ENCODE measurements around the gene GGT6. TPM values are rescaled to one million over a fixed set of nuclear protein-coding genes. Genes with fewer than 3 reads are reported as not detected.

Gene GGT6
- total RNA-seq, 1 donor, result not detected

DNA sequence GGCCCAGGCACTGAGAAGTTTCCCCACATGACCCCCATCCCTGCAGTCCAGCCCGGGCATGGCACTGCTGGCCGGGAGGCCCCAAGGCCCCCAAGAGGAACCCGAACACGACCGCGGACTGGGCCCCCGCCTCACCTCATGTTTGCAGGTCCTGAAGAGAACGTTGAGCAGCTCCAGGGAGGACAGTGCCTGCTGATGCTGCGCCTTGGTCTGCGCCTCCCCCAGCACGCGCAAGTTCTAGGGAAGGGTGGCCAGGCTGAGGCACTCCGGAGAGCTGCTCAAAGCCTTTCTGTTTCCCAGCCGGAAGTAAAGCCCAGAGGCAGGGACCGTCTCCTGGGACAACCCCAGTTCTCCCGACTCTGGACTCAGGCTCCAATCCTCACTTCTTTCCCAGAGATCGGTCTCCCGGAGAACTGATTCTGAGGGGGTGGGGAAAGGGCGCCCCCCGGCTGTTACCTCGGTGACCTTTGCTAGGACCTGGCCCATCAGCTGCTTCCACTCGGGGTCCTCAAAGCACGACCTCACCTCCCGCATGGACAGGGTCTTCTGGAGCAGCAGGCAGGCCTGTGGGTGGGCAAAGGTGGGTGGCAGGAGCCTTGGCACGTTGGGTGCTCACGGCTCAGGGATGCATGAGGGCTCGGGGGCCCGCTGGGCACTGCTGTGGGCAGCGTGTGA lies 18.9 kb downstream of the GGT6 start:
- peaks cover 36% of the 10 kb centered on the region for H3K36me3 ChIP-seq (ENCODE audit: insufficient read depth, low read length)
- no peaks in the 10 kb centered on the region for H3K9me3 ChIP-seq (ENCODE audit: low read depth, low read length)
- TF ChIP-seq, protein P1, sequence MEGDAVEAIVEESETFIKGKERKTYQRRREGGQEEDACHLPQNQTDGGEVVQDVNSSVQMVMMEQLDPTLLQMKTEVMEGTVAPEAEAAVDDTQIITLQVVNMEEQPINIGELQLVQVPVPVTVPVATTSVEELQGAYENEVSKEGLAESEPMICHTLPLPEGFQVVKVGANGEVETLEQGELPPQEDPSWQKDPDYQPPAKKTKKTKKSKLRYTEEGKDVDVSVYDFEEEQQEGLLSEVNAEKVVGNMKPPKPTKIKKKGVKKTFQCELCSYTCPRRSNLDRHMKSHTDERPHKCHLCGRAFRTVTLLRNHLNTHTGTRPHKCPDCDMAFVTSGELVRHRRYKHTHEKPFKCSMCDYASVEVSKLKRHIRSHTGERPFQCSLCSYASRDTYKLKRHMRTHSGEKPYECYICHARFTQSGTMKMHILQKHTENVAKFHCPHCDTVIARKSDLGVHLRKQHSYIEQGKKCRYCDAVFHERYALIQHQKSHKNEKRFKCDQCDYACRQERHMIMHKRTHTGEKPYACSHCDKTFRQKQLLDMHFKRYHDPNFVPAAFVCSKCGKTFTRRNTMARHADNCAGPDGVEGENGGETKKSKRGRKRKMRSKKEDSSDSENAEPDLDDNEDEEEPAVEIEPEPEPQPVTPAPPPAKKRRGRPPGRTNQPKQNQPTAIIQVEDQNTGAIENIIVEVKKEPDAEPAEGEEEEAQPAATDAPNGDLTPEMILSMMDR (IDR thresholded peaks at IDR 0.05; ENCODE audit: extremely low read depth, low read depth, low read length), result no peak

DNA sequence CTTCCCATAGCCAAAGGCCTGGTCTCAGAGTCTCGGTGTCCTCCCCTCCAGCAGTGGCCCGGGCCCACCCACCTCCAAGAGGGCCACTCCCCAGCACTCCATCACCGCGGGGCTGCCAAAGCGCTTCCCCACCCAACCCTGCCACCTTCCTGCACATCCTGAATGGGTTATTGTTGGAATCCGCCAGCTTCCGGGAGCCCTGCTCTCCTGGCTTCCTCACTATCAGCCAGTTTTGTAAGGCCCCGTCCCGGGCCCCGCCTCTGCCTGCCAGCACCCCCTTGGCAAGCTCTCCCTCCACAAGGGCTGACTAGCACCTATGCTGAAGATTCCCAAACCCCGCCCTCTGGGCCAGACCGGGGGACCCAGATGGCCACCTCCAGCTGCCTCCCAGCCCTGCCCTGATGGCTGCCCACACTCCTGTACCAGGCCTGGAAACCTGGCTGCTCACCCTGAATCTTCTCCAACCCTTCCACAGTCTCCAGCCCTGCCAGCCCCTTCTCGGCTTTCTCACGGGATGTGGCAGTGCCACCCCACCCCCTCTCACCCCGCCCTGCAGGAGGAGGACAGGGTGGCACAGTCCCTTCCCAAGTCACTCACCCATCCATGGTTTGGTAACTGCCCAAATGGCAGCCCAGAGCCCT lies 19.6 kb downstream of the GGT6 start:
- H3K79me2 ChIP-seq (ENCODE audit: insufficient read depth, low read length), result no peaks in the 10 kb centered on the region
- no peaks in the 10 kb centered on the region for H3K4me1 ChIP-seq (ENCODE audit: insufficient read depth, low read length)
- peaks cover 8% of the 10 kb centered on the region for H4K20me1 ChIP-seq (ENCODE audit: insufficient read depth, low read length)
- no peak for DNase-seq (ENCODE audit: insufficient read length, low spot score, missing footprints)
- peaks cover 33% of the 10 kb centered on the region for H3K36me3 ChIP-seq (ENCODE audit: insufficient read depth, low read length)
- TF ChIP-seq, protein P1 (IDR thresholded peaks at IDR 0.05; ENCODE audit: extremely low read depth, low read depth, low read length), result no peak
- H3K4me2 ChIP-seq (ENCODE audit: insufficient read depth, low read length), result no peak overlapping the region
- no peak overlapping the region for H2AFZ ChIP-seq (ENCODE audit: low read length)
- no peaks in the 10 kb centered on the region for H3K9me3 ChIP-seq (ENCODE audit: low read depth, low read length)
- no peak overlapping the region for H3K4me3 ChIP-seq (ENCODE audit: insufficient read depth, low read length)
- no peaks in the 10 kb centered on the region for H3K27me3 ChIP-seq (ENCODE audit: insufficient read depth, low read length)
- H3K27ac ChIP-seq (ENCODE audit: low read depth, low read length), result no peak overlapping the region

More for the DNA sequence above, 18.9 kb downstream of the GGT6 start:
- peak; percentile 85 for DNase-seq (ENCODE audit: insufficient read length, low spot score, missing footprints)
- Histone ChIP-seq H3K4me3 (ENCODE audit: insufficient read depth, low read length) (no peak overlapping the region), H3K79me2 (ENCODE audit: insufficient read depth, low read length) (no peaks in the 10 kb centered on the region), H3K4me2 (ENCODE audit: insufficient read depth, low read length) (no peak overlapping the region), H3K27me3 (ENCODE audit: insufficient read depth, low read length) (no peaks in the 10 kb centered on the region), H2AFZ (ENCODE audit: low read length) (no peak overlapping the region), H3K4me1 (ENCODE audit: insufficient read depth, low read length) (no peaks in the 10 kb centered on the region), H4K20me1 (ENCODE audit: insufficient read depth, low read length) (peaks cover 8% of the 10 kb centered on the region), H3K27ac (ENCODE audit: low read depth, low read length) (no peak overlapping the region)

DNA sequence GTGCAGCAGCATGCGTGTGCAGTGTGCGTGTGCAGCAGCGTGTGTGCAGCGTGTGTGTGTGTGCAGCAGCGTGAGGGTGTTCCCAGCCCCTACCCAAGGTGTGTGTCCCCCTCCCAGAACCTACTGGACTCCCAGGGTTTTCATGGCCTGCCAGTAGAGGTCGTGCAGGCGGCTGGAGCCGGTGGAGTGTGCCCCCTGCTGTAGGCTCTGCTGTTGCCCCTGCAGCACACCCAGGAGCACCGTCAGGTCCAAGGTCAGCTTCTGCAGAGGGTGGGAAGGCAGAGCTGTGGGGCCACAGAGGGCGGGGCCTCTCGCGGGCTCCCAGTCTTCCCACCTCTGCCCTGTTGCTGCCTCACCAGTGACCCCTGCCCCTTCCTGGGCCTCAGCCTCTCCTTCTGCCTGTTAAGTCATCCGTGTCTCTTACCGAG lies 20.1 kb downstream of the GGT6 start:
- peaks cover 8% of the 10 kb centered on the region for H4K20me1 ChIP-seq (ENCODE audit: insufficient read depth, low read length)
- no peaks in the 10 kb centered on the region for H3K4me1 ChIP-seq (ENCODE audit: insufficient read depth, low read length)
- peaks cover 33% of the 10 kb centered on the region for H3K36me3 ChIP-seq (ENCODE audit: insufficient read depth, low read length)
- H3K4me2 ChIP-seq (ENCODE audit: insufficient read depth, low read length), result no peak overlapping the region
- H3K4me3 ChIP-seq (ENCODE audit: insufficient read depth, low read length), result no peak overlapping the region
- TF ChIP-seq, protein P1 (IDR thresholded peaks at IDR 0.05; ENCODE audit: extremely low read depth, low read depth, low read length), result no peak
- no peaks in the 10 kb centered on the region for H3K9me3 ChIP-seq (ENCODE audit: low read depth, low read length)
- no peak overlapping the region for H3K27ac ChIP-seq (ENCODE audit: low read depth, low read length)
- peak; percentile 91 for DNase-seq (ENCODE audit: insufficient read length, low spot score, missing footprints)
- no peak overlapping the region for H2AFZ ChIP-seq (ENCODE audit: low read length)
- no peaks in the 10 kb centered on the region for H3K79me2 ChIP-seq (ENCODE audit: insufficient read depth, low read length)
- no peaks in the 10 kb centered on the region for H3K27me3 ChIP-seq (ENCODE audit: insufficient read depth, low read length)

DNA sequence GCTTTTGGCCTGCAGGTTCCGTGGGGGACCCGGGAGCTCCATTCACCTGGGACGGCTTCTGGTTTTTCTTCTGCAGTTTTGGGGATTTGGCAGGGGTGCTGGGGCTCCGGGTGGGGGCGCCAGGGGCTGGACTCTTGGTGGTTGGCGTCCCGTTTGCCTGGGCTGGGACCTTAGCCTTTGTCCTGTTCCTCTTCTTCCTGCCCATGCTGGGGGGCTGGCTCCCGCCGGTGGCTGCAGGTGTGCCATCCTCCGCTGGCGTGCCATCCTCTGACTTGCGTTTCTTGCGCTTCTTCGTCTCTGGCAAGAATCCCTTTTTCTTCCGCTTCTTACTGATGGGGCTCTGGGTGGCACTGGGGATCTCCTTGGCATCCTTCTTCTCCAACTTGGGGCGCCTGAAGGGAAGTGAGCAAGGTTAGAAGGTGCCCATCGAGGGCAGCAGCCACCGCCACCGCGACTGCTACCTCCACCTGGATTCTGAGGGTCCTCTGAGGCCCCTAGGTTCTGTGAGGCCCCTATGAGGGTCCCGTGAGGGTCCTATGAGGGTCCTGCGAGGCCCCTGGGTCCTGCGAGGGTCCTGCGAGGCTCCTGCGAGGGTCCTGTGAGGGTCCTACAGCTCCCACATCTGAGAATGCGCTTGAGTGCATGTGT lies 20.7 kb downstream of the GGT6 start:
- Histone ChIP-seq H3K79me2 (ENCODE audit: insufficient read depth, low read length) (no peaks in the 10 kb centered on the region), H2AFZ (ENCODE audit: low read length) (no peak overlapping the region), H3K27me3 (ENCODE audit: insufficient read depth, low read length) (no peaks in the 10 kb centered on the region), H4K20me1 (ENCODE audit: insufficient read depth, low read length) (peaks cover 8% of the 10 kb centered on the region), H3K4me3 (ENCODE audit: insufficient read depth, low read length) (no peak overlapping the region), H3K36me3 (ENCODE audit: insufficient read depth, low read length) (peaks cover 33% of the 10 kb centered on the region), H3K4me1 (ENCODE audit: insufficient read depth, low read length) (no peaks in the 10 kb centered on the region), H3K27ac (ENCODE audit: low read depth, low read length) (no peak overlapping the region), H3K9me3 (ENCODE audit: low read depth, low read length) (no peaks in the 10 kb centered on the region), H3K4me2 (ENCODE audit: insufficient read depth, low read length) (no peak overlapping the region)
- no peak for DNase-seq (ENCODE audit: insufficient read length, low spot score, missing footprints)
- TF ChIP-seq, protein P1 (IDR thresholded peaks at IDR 0.05; ENCODE audit: extremely low read depth, low read depth, low read length), result no peak

Measured in osteoblast (primary cell).